Cerebellar nuclear complex (tissue), 1 donor: ENCODE data around the gene UGT2A2.
"Not testable (repeated sequence)": the region's sequence is repeated elsewhere in the genome, so short reads cannot be mapped to it uniquely, and the experiment has no call there.

Experiments
- DNase-seq, 2 experiments: peaks; one replicate each; lab custom pipeline; 2025; lab: John Stamatoyannopoulos, UW

The UGT2A2 gene

DNA sequence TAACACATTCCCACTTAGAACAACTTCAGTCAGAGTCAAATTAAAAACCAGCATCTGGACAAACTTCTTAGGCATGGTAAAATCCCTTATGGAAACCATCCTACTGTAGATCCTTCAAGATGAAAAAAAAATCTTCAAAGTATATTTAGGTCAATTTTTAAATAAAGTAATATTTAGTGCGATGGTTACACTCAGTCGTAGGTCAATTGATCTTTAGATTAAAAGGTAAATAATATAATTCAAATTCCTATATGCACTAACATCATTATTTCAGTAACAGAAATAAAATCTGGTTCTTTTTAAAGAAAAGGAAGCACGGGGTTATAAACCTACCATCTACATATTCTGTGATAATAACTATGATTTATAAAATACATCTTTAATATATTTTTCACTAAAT lies at the start of gene UGT2A2:
TSS of gene UGT2A2 (minus strand) at position 101 of the 400 bp plus-strand sequence. CDS start at position 99, 2 bp downstream.
- DNase-seq = no peak

GRCh38 chr4:69684804-69685203 lies 45.4 kb upstream of the UGT2A2 start:
- no peak for DNase-seq

GRCh38 chr4:69668680-69669079 lies 29.2 kb upstream of the UGT2A2 start:
- DNase-seq = no peak

DNA sequence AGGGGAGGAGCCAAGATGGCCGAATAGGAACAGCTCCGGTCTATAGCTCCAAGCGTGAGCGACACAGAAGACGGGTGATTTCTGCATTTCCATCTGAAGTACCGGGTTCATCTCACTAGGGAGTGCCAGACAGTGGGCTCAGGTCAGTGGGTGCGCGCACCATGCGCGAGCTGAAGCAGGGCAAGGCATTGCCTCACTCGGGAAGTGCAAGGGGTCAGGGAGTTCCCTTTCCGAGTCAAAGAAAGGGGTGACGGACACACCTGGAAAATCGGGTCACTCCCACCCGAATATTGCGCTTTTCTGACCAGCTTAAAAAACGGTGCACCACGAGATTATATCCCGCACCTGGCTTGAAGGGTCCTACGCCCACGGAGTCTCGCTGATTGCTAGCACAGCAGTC lies 24.6 kb upstream of the UGT2A2 start:
- not testable (repeated sequence) for DNase-seq

DNA sequence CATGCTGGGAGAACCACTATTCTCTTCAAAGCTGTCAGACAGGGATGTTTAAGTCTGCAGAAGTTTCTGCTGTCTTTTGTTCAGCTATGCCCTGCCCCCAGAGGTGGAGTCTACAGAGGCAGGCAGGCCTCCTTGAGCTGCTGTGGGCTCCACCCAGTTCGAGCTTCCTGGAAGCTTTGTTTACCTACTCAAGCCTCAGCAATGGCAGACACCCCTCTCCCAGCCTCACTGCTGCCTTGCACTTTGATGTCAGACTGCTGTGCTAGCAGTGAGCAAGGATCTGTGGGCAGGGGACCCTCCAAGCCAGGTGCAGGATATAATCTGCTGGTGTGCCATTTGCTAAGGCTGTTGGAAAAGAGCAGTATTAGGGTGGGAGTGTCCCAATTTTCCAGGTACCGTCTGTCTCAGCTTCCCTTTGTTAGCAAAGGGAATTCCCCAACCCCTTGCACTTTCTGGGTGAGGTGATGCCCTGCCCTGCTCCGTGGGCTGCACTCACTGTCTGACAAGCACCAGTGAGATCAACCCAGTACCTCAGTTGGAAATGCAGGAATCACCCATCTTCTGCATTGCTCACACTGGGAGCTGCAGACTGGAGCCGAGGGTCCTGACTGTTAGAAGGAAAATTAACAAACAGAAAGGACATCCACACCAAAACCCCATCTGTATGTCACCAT lies 21.8 kb upstream of the UGT2A2 start:
- DNase-seq = not testable (repeated sequence)

DNA sequence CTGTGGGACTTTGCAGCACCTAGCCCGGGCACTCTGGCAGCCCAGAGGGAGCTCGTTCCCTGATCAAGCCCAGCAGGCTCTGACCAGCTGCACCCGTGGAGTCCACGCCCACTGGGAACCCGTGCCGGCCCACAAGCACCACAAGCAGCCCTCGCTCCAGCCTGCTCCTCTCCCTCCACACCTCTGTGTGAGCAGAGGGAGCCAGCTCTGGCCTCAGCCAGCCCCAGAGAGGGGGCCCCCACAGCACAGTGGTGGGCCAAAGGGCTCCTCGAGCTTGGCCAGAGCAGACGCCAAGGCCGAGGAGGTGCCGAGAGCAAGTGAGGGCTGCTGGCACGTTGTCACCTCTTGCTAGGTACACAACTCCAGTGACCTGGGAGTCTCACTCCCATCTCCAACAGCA lies 18.7 kb upstream of the UGT2A2 start:
- DNase-seq = no peak

GRCh38 chr4:69656653-69657158 lies 17.3 kb upstream of the UGT2A2 start:
- DNase-seq = no peak

GRCh38 chr4:69653147-69653546 lies 13.7 kb upstream of the UGT2A2 start, which contains the start of gene UGT2A1:
UGT2A1 (minus strand) TSS chr4:69653247; CDS start chr4:69647644, 5,603 bp downstream.
- no peak for DNase-seq

DNA sequence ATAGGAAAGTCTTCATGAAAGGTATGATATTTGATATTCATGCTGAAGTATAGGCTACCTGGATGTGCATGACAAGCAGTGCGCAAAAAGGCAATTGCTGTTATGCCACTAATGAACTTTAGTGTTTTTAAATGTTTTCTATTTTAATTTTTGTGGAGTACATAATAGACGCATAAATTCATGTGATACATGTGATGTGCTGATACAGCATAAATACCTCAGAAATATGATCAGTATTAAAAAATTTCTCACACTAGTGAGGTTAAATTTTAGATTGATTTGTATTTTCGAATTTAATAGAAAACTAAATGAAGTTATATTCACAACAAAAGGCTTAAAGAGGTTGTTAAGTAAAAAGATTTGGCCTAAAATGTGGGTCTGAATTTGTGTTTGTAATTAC lies 11.4 kb upstream of the UGT2A2 start:
- no peak for DNase-seq

DNA sequence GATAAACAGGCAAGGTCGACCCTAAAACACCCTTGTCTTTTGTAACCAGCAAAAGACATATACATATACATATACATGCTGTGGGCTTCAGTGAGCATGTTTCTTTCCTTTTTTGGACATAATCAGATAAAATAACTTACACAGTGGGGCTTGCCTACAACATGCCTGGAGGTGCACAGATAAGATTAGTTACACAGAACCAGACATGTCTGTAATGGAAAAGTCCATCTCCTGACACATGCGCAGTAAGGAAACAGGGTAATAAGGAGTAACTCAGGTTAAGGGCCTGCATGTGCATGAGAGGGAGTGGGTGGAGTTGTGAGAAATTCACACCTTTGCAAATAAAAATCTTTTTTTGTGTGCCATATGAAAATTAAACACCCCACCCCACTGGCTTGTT lies 10.2 kb upstream of the UGT2A2 start:
- no peak for DNase-seq

GRCh38 chr4:69649207-69649606 lies 9.8 kb upstream of the UGT2A2 start:
- no peak for DNase-seq

- DNase-seq = no peak
These were observed 3.5 kb upstream of the UGT2A2 start for GRCh38 chr4:69642961-69643360.

- DNase-seq = no peak
These were observed 847 bp upstream of the UGT2A2 start for GRCh38 chr4:69640289-69640688.

- DNase-seq = no peak
These were observed 22.3 kb downstream of the UGT2A2 start for GRCh38 chr4:69617083-69617694.

GRCh38 chr4:69610484-69610883 lies 29.0 kb downstream of the UGT2A2 start:
- DNase-seq = no peak

DNA sequence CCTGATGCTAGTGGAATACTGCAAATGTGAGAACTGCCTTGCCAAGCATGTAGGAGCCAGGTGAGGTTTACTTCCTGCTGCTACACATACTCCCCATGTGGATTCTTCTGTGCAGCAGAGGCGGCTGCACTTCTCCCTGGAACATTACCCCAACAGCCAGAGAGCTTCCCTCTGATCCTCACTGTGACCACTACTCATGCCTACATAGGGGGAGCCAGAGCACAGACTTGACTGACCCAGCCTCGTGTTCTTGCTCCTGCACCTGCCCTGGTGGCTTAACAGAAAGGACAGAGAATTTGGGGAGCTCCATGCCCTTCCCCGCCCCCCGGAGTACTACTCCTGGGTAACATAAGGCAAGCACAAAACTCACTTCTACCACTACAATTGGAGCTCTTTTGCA lies 38.4 kb downstream of the UGT2A2 start:
- no peak for DNase-seq

GRCh38 chr4:69600013-69600412 lies 39.4 kb downstream of the UGT2A2 start:
- no peak for DNase-seq

- DNase-seq = no peak
These were observed 45.1 kb downstream of the UGT2A2 start for GRCh38 chr4:69594382-69594781.

DNA sequence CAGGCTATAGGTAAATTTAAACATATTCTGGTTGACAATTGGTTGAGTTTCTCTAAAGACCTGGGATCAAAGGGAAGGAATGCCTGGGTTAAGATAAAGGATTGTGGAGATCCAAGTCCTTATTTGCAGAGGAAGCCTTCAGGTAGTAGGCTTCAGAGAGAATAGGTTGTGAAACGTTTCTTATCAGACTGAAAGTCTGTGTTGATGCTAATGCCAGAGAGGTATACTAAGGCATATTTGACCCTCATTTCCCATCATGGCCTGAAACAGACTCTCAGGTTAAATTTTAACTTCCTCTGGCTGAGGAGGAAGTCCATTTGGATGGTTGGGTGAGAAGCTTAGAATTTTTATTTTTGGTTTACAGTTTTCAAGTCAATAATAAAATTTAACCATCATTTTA lies 48.1 kb downstream of the UGT2A2 start:
- DNase-seq = no peak

- DNase-seq = no peak
These were observed 49.6 kb downstream of the UGT2A2 start for GRCh38 chr4:69589884-69590283.

DNA sequence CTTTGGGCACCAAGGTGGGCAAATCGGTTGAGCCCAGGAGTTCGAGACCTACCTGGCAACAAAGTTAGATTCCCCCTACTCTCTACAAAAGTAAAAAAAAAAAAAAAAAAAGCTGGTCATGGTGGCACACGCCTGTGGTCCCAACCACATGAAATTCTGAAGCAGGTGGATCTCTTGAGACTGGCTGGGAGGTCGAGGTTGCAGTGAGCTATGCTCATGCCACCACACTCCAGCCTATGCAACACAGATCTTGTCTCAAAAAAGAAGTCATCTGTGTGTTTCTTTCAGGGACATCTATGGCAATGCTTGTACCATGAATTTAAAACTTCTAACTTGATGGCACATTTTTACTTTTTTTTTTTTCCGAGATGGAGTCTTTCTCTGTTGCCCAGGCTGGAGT lies 55.3 kb downstream of the UGT2A2 start:
- no peak for DNase-seq

DNA sequence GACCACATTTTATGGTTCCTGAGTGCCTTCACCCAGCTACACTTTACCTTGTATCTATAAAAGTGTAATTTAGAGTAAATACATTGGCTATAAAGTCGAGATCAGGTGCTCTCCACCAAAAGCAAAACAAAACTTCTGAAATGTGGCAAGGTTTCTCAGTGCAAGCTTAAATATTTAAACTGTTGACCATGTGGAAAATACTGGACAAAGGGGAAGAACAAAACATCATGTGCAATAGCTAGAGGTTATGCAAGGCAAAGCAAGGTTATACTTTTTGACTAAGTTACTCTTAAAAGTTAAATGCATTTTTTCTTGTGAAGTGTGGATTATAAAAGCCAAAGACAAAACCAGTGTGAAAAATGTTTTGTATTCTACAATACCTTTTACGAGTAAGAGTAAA lies 55.9 kb downstream of the UGT2A2 start:
- no peak for DNase-seq

GRCh38 chr4:69577245-69577644 lies 62.2 kb downstream of the UGT2A2 start:
- no peak for DNase-seq
